Measurements from ENCODE around the gene RAB3IL1.

RAB3IL1 gene

GRCh38 chr11:61890529-61891330, 26.6 kb downstream of the RAB3IL1 start:
- H3K9ac ChIP-seq (ENCODE audit: low read length): no peak overlapping the region
- H4K91ac ChIP-seq (ENCODE audit: low read depth, low read length): peak overlapping the region; percentile 66
- no peak overlapping the region for H3K23ac ChIP-seq (ENCODE audit: low read length)
- H3K4ac ChIP-seq (ENCODE audit: low read depth, low read length): peak overlapping the region; percentile 22
- peak overlapping the region; percentile 55 for H2BK12ac ChIP-seq (ENCODE audit: low read length)
- peak overlapping the region; percentile 54 for H2BK120ac ChIP-seq (ENCODE audit: insufficient read depth, low read length, poor library complexity)
- peak overlapping the region; percentile 88 for H3K14ac ChIP-seq (ENCODE audit: low read length)
- H2AK5ac ChIP-seq (ENCODE audit: low read length): peak overlapping the region; percentile 62
- WGBS (ENCODE audit: extremely low coverage, insufficient coverage, insufficient read length): no CpG with 5 or more reads among the region's 38 CpGs
- H3K9me3 ChIP-seq (ENCODE audit: insufficient read depth, low read depth, low read length): peaks cover 1% of the 10 kb centered on the region
- H4K12ac ChIP-seq (ENCODE audit: low read depth, low read length): no peak overlapping the region
- H3K18ac ChIP-seq (ENCODE audit: low read length): peak overlapping the region; percentile 89
- peaks cover 13 to 15% of the 10 kb centered on the region in 2 experiments for H3K4me1 ChIP-seq (ENCODE audit: control insufficient read depth in 1 of 2, insufficient read depth in 2 of 2, low read length in 2 of 2)
- peaks cover 6% of the 10 kb centered on the region for H3K79me2 ChIP-seq (ENCODE audit: control insufficient read depth, insufficient read depth, low read length, poor library complexity)
- H4K8ac ChIP-seq (ENCODE audit: low read depth, low read length): peak overlapping the region; percentile 74
- H2AFZ ChIP-seq (ENCODE audit: insufficient read depth, low read length, poor library complexity): peak overlapping the region; percentile 59
- H3K79me1 ChIP-seq (ENCODE audit: low read length): peaks cover 10% of the 10 kb centered on the region
- H3K27me3 ChIP-seq (ENCODE audit: insufficient read depth, low read length): no peaks in the 10 kb centered on the region
- peak overlapping the region; percentile 70 for H3K4me3 ChIP-seq (ENCODE audit: low read depth, low read length)
- peak overlapping the region; percentile 23 for H3K27ac ChIP-seq (ENCODE audit: low read depth, low read length)
- peak; percentile 79 to 83 for DNase-seq
- H2BK5ac ChIP-seq (ENCODE audit: low read depth, low read length, poor library complexity): peak overlapping the region; percentile 6
- no peaks in the 10 kb centered on the region for H3K36me3 ChIP-seq (ENCODE audit: control insufficient read depth in 1 of 2, insufficient read depth in 2 of 2, low read length in 2 of 2)
- H3K4me2 ChIP-seq (ENCODE audit: low read length): peak overlapping the region; percentile 99

DNA sequence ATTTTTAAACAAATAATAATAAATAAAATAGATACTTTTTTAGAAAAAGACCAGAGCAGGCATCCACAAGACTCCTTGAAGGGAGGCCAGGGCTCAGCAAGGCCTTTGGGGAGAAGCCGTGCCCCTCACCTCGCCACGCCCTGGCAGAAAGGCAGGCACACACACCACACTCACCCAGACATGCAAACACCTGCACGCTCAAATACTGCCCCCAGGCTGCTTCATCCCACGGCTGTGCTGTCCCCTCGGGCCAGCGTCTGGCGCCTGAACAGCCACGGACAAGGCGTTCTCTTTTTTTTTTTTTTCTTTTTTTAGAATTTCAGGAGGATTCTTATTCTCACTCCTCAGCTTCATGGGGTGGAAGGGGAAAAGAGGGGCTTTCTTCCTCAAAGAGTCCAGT, 27.5 kb downstream of the RAB3IL1 start:
- H3K4me3 ChIP-seq (ENCODE audit: low read depth, low read length): no peak overlapping the region
- peak in 1 of 2 donors; percentile 75 for DNase-seq
- no peak overlapping the region for H3K14ac ChIP-seq (ENCODE audit: low read length)
- peak overlapping the region; percentile 24 for H3K4ac ChIP-seq (ENCODE audit: low read depth, low read length)
- WGBS (ENCODE audit: extremely low coverage, insufficient coverage, insufficient read length): no CpG with 5 or more reads among the region's 10 CpGs
- H4K91ac ChIP-seq (ENCODE audit: low read depth, low read length): no peak overlapping the region
- H3K79me2 ChIP-seq (ENCODE audit: control insufficient read depth, insufficient read depth, low read length, poor library complexity): peaks cover 6% of the 10 kb centered on the region
- no peaks in the 10 kb centered on the region for H3K36me3 ChIP-seq (ENCODE audit: control insufficient read depth in 1 of 2, insufficient read depth in 2 of 2, low read length in 2 of 2)
- peak overlapping the region; percentile 58 for H3K18ac ChIP-seq (ENCODE audit: low read length)
- H3K27me3 ChIP-seq (ENCODE audit: insufficient read depth, low read length): no peaks in the 10 kb centered on the region
- no peak overlapping the region for H2BK5ac ChIP-seq (ENCODE audit: low read depth, low read length, poor library complexity)
- H2BK120ac ChIP-seq (ENCODE audit: insufficient read depth, low read length, poor library complexity): no peak overlapping the region
- H3K79me1 ChIP-seq (ENCODE audit: low read length): peaks cover 10% of the 10 kb centered on the region
- H2AFZ ChIP-seq (ENCODE audit: insufficient read depth, low read length, poor library complexity): no peak overlapping the region
- H2AK5ac ChIP-seq (ENCODE audit: low read length): no peak overlapping the region
- no peak overlapping the region for H3K27ac ChIP-seq (ENCODE audit: low read depth, low read length)
- H3K23ac ChIP-seq (ENCODE audit: low read length): no peak overlapping the region
- no peak overlapping the region for H4K8ac ChIP-seq (ENCODE audit: low read depth, low read length)
- H4K12ac ChIP-seq (ENCODE audit: low read depth, low read length): no peak overlapping the region
- H2BK12ac ChIP-seq (ENCODE audit: low read length): peak overlapping the region; percentile 16
- no peak overlapping the region for H3K9ac ChIP-seq (ENCODE audit: low read length)
- H3K9me3 ChIP-seq (ENCODE audit: insufficient read depth, low read depth, low read length): peaks cover 1% of the 10 kb centered on the region
- no peak overlapping the region for H3K4me2 ChIP-seq (ENCODE audit: low read length)
- H3K4me1 ChIP-seq (ENCODE audit: control insufficient read depth in 1 of 2, insufficient read depth in 2 of 2, low read length in 2 of 2): peaks cover 13 to 17% of the 10 kb centered on the region in 2 experiments

GRCh38 chr11:61888590-61888989, 28.8 kb downstream of the RAB3IL1 start:
- no peak overlapping the region for H2AK5ac ChIP-seq (ENCODE audit: low read length)
- no peak overlapping the region for H3K4ac ChIP-seq (ENCODE audit: low read depth, low read length)
- peaks cover 13 to 17% of the 10 kb centered on the region in 2 experiments for H3K4me1 ChIP-seq (ENCODE audit: control insufficient read depth in 1 of 2, insufficient read depth in 2 of 2, low read length in 2 of 2)
- no peak overlapping the region for H3K4me3 ChIP-seq (ENCODE audit: low read depth, low read length)
- no peak overlapping the region for H4K12ac ChIP-seq (ENCODE audit: low read depth, low read length)
- H3K23ac ChIP-seq (ENCODE audit: low read length): no peak overlapping the region
- no peaks in the 10 kb centered on the region for H3K27me3 ChIP-seq (ENCODE audit: insufficient read depth, low read length)
- no peak overlapping the region for H3K4me2 ChIP-seq (ENCODE audit: low read length)
- no peak overlapping the region for H3K27ac ChIP-seq (ENCODE audit: low read depth, low read length)
- H2BK120ac ChIP-seq (ENCODE audit: insufficient read depth, low read length, poor library complexity): no peak overlapping the region
- no peak overlapping the region for H3K14ac ChIP-seq (ENCODE audit: low read length)
- H3K9ac ChIP-seq (ENCODE audit: low read length): no peak overlapping the region
- H3K79me2 ChIP-seq (ENCODE audit: control insufficient read depth, insufficient read depth, low read length, poor library complexity): peaks cover 6% of the 10 kb centered on the region
- H3K36me3 ChIP-seq (ENCODE audit: control insufficient read depth in 1 of 2, insufficient read depth in 2 of 2, low read length in 2 of 2): no peaks in the 10 kb centered on the region
- no peak for DNase-seq
- H2BK5ac ChIP-seq (ENCODE audit: low read depth, low read length, poor library complexity): no peak overlapping the region
- peaks cover 1% of the 10 kb centered on the region for H3K9me3 ChIP-seq (ENCODE audit: insufficient read depth, low read depth, low read length)
- H3K79me1 ChIP-seq (ENCODE audit: low read length): peaks cover 10% of the 10 kb centered on the region
- no peak overlapping the region for H4K91ac ChIP-seq (ENCODE audit: low read depth, low read length)
- H2BK12ac ChIP-seq (ENCODE audit: low read length): no peak overlapping the region
- H2AFZ ChIP-seq (ENCODE audit: insufficient read depth, low read length, poor library complexity): no peak overlapping the region
- no CpG with 5 or more reads among the region's 12 CpGs for WGBS (ENCODE audit: extremely low coverage, insufficient coverage, insufficient read length)
- no peak overlapping the region for H3K18ac ChIP-seq (ENCODE audit: low read length)
- no peak overlapping the region for H4K8ac ChIP-seq (ENCODE audit: low read depth, low read length)

GRCh38 chr11:61887839-61888494, 29.4 kb downstream of the RAB3IL1 start:
- no peak overlapping the region for H4K91ac ChIP-seq (ENCODE audit: low read depth, low read length)
- no peak overlapping the region for H2AK5ac ChIP-seq (ENCODE audit: low read length)
- no peak overlapping the region for H3K18ac ChIP-seq (ENCODE audit: low read length)
- H3K9me3 ChIP-seq (ENCODE audit: insufficient read depth, low read depth, low read length): peaks cover 4% of the 10 kb centered on the region
- no CpG with 5 or more reads among the region's 7 CpGs for WGBS (ENCODE audit: extremely low coverage, insufficient coverage, insufficient read length)
- H2BK5ac ChIP-seq (ENCODE audit: low read depth, low read length, poor library complexity): no peak overlapping the region
- H3K4me1 ChIP-seq (ENCODE audit: control insufficient read depth in 1 of 2, insufficient read depth in 2 of 2, low read length in 2 of 2): peaks cover 13 to 20% of the 10 kb centered on the region in 2 experiments
- peaks cover 10% of the 10 kb centered on the region for H3K79me1 ChIP-seq (ENCODE audit: low read length)
- H4K12ac ChIP-seq (ENCODE audit: low read depth, low read length): no peak overlapping the region
- no peak overlapping the region for H3K27ac ChIP-seq (ENCODE audit: low read depth, low read length)
- no peak overlapping the region for H3K4me3 ChIP-seq (ENCODE audit: low read depth, low read length)
- no peak overlapping the region for H4K8ac ChIP-seq (ENCODE audit: low read depth, low read length)
- no peaks in the 10 kb centered on the region for H3K36me3 ChIP-seq (ENCODE audit: control insufficient read depth in 1 of 2, insufficient read depth in 2 of 2, low read length in 2 of 2)
- no peak overlapping the region for H2BK12ac ChIP-seq (ENCODE audit: low read length)
- peaks cover 6% of the 10 kb centered on the region for H3K79me2 ChIP-seq (ENCODE audit: control insufficient read depth, insufficient read depth, low read length, poor library complexity)
- H2BK120ac ChIP-seq (ENCODE audit: insufficient read depth, low read length, poor library complexity): no peak overlapping the region
- H2AFZ ChIP-seq (ENCODE audit: insufficient read depth, low read length, poor library complexity): no peak overlapping the region
- H3K27me3 ChIP-seq (ENCODE audit: insufficient read depth, low read length): no peaks in the 10 kb centered on the region
- DNase-seq: peak; percentile 95 to 96
- no peak overlapping the region for H3K4ac ChIP-seq (ENCODE audit: low read depth, low read length)
- H3K4me2 ChIP-seq (ENCODE audit: low read length): no peak overlapping the region
- no peak overlapping the region for H3K23ac ChIP-seq (ENCODE audit: low read length)
- no peak overlapping the region for H3K9ac ChIP-seq (ENCODE audit: low read length)
- H3K14ac ChIP-seq (ENCODE audit: low read length): no peak overlapping the region

Measured in trophoblast cell (in vitro differentiated cells and primary cell).